CD4-positive, CD25-positive, alpha-beta regulatory T cell (primary cell): ENCODE measurements around the gene NAGPA. TPM values are rescaled to one million over a fixed set of nuclear protein-coding genes. Genes with fewer than 3 reads are reported as not detected.
A peak's percentile ranks its signal among the peaks of the same experiment; 100 is the strongest.

Experiments
- ATAC-seq, 2 donors: fragments of 150-1000 bp; cut with Tn5 transposase; one replicate each; pipeline ENCODE4 v1.10.0; 2021; ENCODE audit warnings: low read depth in 2 of 2, moderate number of reproducible peaks in 2 of 2, moderate library complexity in 1 of 2
- DNase-seq, 3 donors: peaks; one replicate each; pipeline versions ENCODE4 v3.0.0 to v3.0.0-alpha.2; 2012 to 2022; ENCODE audit warnings: mixed read lengths in 1 of 3
- H3K27ac ChIP-seq: one replicate; pipeline ENCODE4 v1.7.0; 2013; ENCODE audit warnings: mild to moderate bottlenecking, low read length; ENCODE audit not compliant: insufficient read depth, poor library complexity, severe bottlenecking
- H3K27me3 ChIP-seq: one replicate; pipeline ENCODE4 v1.7.0; 2013; ENCODE audit warnings: low read length; ENCODE audit not compliant: control insufficient read depth, insufficient read depth
- H3K36me3 ChIP-seq: one replicate; pipeline ENCODE4 v1.7.0; 2013; ENCODE audit warnings: mild to moderate bottlenecking, low read length, moderate library complexity; ENCODE audit not compliant: control insufficient read depth, insufficient read depth
- H3K4me1 ChIP-seq: 2 replicates; pipeline ENCODE4 v1.7.0; 2013; ENCODE audit warnings: mild to moderate bottlenecking, low read length; ENCODE audit not compliant: insufficient read depth, control insufficient read depth, poor library complexity, severe bottlenecking
- H3K4me3 ChIP-seq: one replicate; pipeline ENCODE4 v1.7.0; 2013; ENCODE audit warnings: low read depth, mild to moderate bottlenecking, low read length, moderate library complexity
- H3K9me3 ChIP-seq, 2 experiments: 1 replicate in 1 of 2; 2 replicates in 1 of 2; pipeline ENCODE4 v1.7.0; 2013; ENCODE audit warnings: low read length in 2 of 2, mild to moderate bottlenecking in 1 of 2, moderate library complexity in 1 of 2; ENCODE audit not compliant: control insufficient read depth in 2 of 2
- H3K27ac Mint-ChIP-seq, 3 donors: one replicate each; pipeline ENCODE4 v1.8.0; 2020 to 2022; ENCODE audit warnings: mild to moderate bottlenecking in 3 of 3, mixed read lengths in 3 of 3, moderate library complexity in 2 of 3
- H3K27me3 Mint-ChIP-seq: one replicate; pipeline ENCODE4 v1.8.0; 2022; ENCODE audit warnings: mild to moderate bottlenecking, mixed read lengths
- H3K36me3 Mint-ChIP-seq: one replicate; pipeline ENCODE4 v1.8.0; 2020; ENCODE audit warnings: mixed read lengths
- H3K4me1 Mint-ChIP-seq, 4 donors: one replicate each; pipeline ENCODE4 v1.8.0; 2020 to 2022; ENCODE audit warnings: mixed read lengths in 4 of 4, mild to moderate bottlenecking in 1 of 4
- H3K4me3 Mint-ChIP-seq, 4 donors: one replicate each; pipeline ENCODE4 v1.8.0; 2020 to 2022; ENCODE audit warnings: mild to moderate bottlenecking in 4 of 4, mixed read lengths in 4 of 4, moderate library complexity in 3 of 4
- H3K9me3 Mint-ChIP-seq, 7 donors: one replicate each; pipeline ENCODE4 v1.8.0; 2020 to 2022; ENCODE audit warnings: mixed read lengths in 7 of 7, mild to moderate bottlenecking in 3 of 7, moderate library complexity in 2 of 7
- polyA plus RNA-seq, 4 donors: library from polyadenylated mRNA; unstranded; fragments of 300-500 nt; fragmentation: Illumina TruSeq; gene quantifications; one replicate each; pipeline ENCODE4 v1.2.3, GENCODE V29; 2021
- total RNA-seq: library from RNA; stranded (reverse); gene quantifications from one replicate; pipeline ENCODE4 v1.2.3, GENCODE V29; 2022

NAGPA gene
- total and polyA plus RNA-seq, 5 donors from 2014 or later: 23.7 to 37.5 (median 33.0) TPM

- no peak for ATAC-seq
- no peak overlapping the region for H3K4me3 Mint-ChIP-seq
- no peaks in the 10 kb centered on the region for H3K36me3 Mint-ChIP-seq
- DNase-seq: no peak
- H3K27ac ChIP-seq: no peak overlapping the region
- H3K36me3 ChIP-seq: no peaks in the 10 kb centered on the region
- no peaks in the 10 kb centered on the region for H3K9me3 Mint-ChIP-seq
- H3K9me3 ChIP-seq: no peaks in the 10 kb centered on the region
- peaks cover 4% of the 10 kb centered on the region for H3K27me3 Mint-ChIP-seq
- no peak overlapping the region for H3K4me3 ChIP-seq
- H3K4me1 Mint-ChIP-seq: no peaks in the 10 kb centered on the region
- H3K27ac Mint-ChIP-seq: no peak overlapping the region
- no peaks in the 10 kb centered on the region for H3K4me1 ChIP-seq
- no peaks in the 10 kb centered on the region for H3K27me3 ChIP-seq
Observed at GRCh38 chr16:5000573-5001001, 33.1 kb downstream of the NAGPA start.

DNA sequence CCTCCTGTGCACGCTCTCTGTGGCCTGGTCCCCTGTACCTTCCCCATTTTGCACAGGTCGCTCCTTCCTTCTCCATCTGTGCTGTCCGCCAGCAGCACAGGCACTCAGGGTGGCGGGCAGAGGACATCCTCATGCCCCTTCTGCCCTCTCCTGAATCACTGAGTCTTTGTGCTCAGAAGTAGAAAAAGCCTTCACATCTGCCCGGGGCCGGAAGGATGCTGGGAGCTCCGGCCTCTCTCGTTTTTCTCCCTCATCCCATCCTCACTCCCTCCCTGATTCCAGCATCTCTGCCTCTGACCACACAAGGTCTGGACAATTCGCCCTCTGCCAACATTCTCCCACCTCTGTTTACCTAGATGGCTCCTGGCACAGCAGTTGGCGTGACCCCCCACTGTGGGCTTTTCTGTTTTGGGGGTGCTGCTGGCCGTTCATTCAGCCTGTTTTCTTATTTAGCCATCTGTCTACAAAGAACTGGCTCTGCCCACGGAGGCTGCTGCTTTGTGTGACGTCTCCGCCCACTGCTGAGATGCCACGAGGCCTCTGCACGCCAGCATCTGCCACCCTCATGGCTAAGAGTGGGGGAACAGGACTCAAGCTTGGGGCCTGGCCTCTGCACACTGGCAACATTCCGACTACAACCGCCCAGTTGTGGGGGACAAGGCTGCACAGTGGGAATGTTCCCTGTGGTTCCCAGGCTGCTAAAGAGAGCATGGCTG is 38.9 kb downstream of the NAGPA start:
- peak overlapping the region in 1 of 3 donors; percentile 38 for H3K27ac Mint-ChIP-seq
- H3K27me3 Mint-ChIP-seq: peaks cover 13% of the 10 kb centered on the region
- no peak for ATAC-seq
- no peaks in the 10 kb centered on the region for H3K9me3 ChIP-seq
- no peak overlapping the region for H3K27ac ChIP-seq
- no peak overlapping the region for H3K4me3 ChIP-seq
- no peak for DNase-seq
- H3K27me3 ChIP-seq: no peaks in the 10 kb centered on the region
- no peaks in the 10 kb centered on the region for H3K4me1 ChIP-seq
- no peaks in the 10 kb centered on the region for H3K36me3 ChIP-seq
- no peaks in the 10 kb centered on the region for H3K36me3 Mint-ChIP-seq
- no peak overlapping the region for H3K4me3 Mint-ChIP-seq
- no peaks in the 10 kb centered on the region for H3K4me1 Mint-ChIP-seq
- H3K9me3 Mint-ChIP-seq: no peaks in the 10 kb centered on the region

GRCh38 chr16:4991754-4992153 is 42.0 kb downstream of the NAGPA start:
- no peaks in the 10 kb centered on the region for H3K9me3 ChIP-seq
- Mint-ChIP-seq H3K27me3 (peaks cover 26% of the 10 kb centered on the region), H3K4me3 (no peak overlapping the region), H3K36me3 (no peaks in the 10 kb centered on the region), H3K27ac (no peak overlapping the region), H3K4me1 (peaks cover 0 to 2% (median 0%) of the 10 kb centered on the region in 4 donors), H3K9me3 (peaks cover 0 to 1% (median 0%) of the 10 kb centered on the region in 7 donors)
- no peak overlapping the region for H3K27ac ChIP-seq
- H3K36me3 ChIP-seq: no peaks in the 10 kb centered on the region
- peaks cover 8% of the 10 kb centered on the region for H3K27me3 ChIP-seq
- no peak overlapping the region for H3K4me3 ChIP-seq
- DNase-seq (no peak), ATAC-seq (no peak)
- no peaks in the 10 kb centered on the region for H3K4me1 ChIP-seq

DNA sequence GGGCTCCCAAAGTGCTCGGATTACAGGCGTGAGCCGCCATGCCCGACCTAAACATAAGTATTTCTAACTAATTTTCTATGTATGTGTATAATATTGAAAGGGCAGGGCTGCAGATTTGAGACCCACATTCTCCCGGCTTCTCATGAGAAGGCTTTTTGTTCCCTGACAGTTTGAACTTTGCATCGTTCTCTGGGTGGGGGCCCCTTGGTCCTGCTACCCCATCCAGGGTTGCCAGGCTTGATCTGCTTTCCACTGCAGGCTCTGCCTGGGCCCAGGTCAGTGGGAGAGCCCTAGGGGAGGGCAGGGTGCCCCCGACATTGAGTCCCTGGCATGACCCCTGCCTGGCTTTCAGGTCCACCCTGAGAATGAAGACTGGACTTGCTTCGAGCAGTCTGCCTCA is 43.3 kb downstream of the NAGPA start:
- DNase-seq (no peak), ATAC-seq (no peak)
- no peaks in the 10 kb centered on the region for H3K4me1 ChIP-seq
- peaks cover 11% of the 10 kb centered on the region for H3K27me3 ChIP-seq
- Mint-ChIP-seq H3K9me3 (peaks cover 0 to 2% (median 0%) of the 10 kb centered on the region in 7 donors), H3K4me3 (no peak overlapping the region), H3K36me3 (no peaks in the 10 kb centered on the region), H3K27me3 (peaks cover 35% of the 10 kb centered on the region), H3K27ac (no peak overlapping the region), H3K4me1 (peaks cover 0 to 2% (median 0%) of the 10 kb centered on the region in 4 donors)
- no peaks in the 10 kb centered on the region for H3K36me3 ChIP-seq
- H3K9me3 ChIP-seq: no peaks in the 10 kb centered on the region
- H3K27ac ChIP-seq: no peak overlapping the region
- H3K4me3 ChIP-seq: no peak overlapping the region

- H3K4me1 Mint-ChIP-seq: peaks cover 0 to 2% (median 0%) of the 10 kb centered on the region in 4 donors
- Histone ChIP-seq H3K36me3 (no peaks in the 10 kb centered on the region), H3K27me3 (peaks cover 11% of the 10 kb centered on the region), H3K4me1 (no peaks in the 10 kb centered on the region), H3K27ac (no peak overlapping the region), H3K4me3 (no peak overlapping the region), H3K9me3 (peaks cover 0 to 1% of the 10 kb centered on the region in 2 experiments)
- H3K27ac Mint-ChIP-seq: no peak overlapping the region
- H3K4me3 Mint-ChIP-seq: no peak overlapping the region
- ATAC-seq (no peak), DNase-seq (no peak)
- H3K9me3 Mint-ChIP-seq: peaks cover 0 to 4% (median 0%) of the 10 kb centered on the region in 7 donors
- peaks cover 30% of the 10 kb centered on the region for H3K27me3 Mint-ChIP-seq
- no peaks in the 10 kb centered on the region for H3K36me3 Mint-ChIP-seq
Observed at GRCh38 chr16:4989391-4990006, 44.2 kb downstream of the NAGPA start.

GRCh38 chr16:4988647-4989046 is 45.1 kb downstream of the NAGPA start:
- no peak for ATAC-seq
- DNase-seq: no peak
- Histone ChIP-seq H3K9me3 (peaks cover 0 to 5% of the 10 kb centered on the region in 2 experiments), H3K4me1 (no peaks in the 10 kb centered on the region), H3K36me3 (no peaks in the 10 kb centered on the region), H3K27me3 (peaks cover 11% of the 10 kb centered on the region), H3K4me3 (no peak overlapping the region), H3K27ac (no peak overlapping the region)
- Mint-ChIP-seq H3K4me3 (no peak overlapping the region), H3K36me3 (no peaks in the 10 kb centered on the region), H3K27me3 (peaks cover 37% of the 10 kb centered on the region), H3K4me1 (peaks cover 0 to 2% (median 0%) of the 10 kb centered on the region in 4 donors), H3K27ac (no peak overlapping the region), H3K9me3 (peaks cover 0 to 8% (median 2%) of the 10 kb centered on the region in 7 donors)

- Histone ChIP-seq H3K27ac (no peak overlapping the region), H3K4me3 (no peak overlapping the region), H3K36me3 (no peaks in the 10 kb centered on the region), H3K4me1 (no peaks in the 10 kb centered on the region), H3K27me3 (peaks cover 11% of the 10 kb centered on the region), H3K9me3 (peaks cover 0 to 5% of the 10 kb centered on the region in 2 experiments)
- Mint-ChIP-seq H3K4me1 (peaks cover 0 to 2% (median 0%) of the 10 kb centered on the region in 4 donors), H3K4me3 (no peak overlapping the region), H3K9me3 (peaks cover 0 to 8% (median 2%) of the 10 kb centered on the region in 7 donors), H3K27ac (no peak overlapping the region), H3K27me3 (peaks cover 37% of the 10 kb centered on the region), H3K36me3 (no peaks in the 10 kb centered on the region)
- no peak for DNase-seq
- no peak for ATAC-seq
Observed at GRCh38 chr16:4987580-4988374, 46.0 kb downstream of the NAGPA start.
